Hepatocyte (in vitro differentiated cells): ENCODE results near the gene GRIA2. TPM values are rescaled to one million over a fixed set of nuclear protein-coding genes. Genes with fewer than 3 reads are reported as not detected.

ENCODE experiments used
- DNase-seq: peaks from one replicate; pipeline ENCODE4 v3.0.0-alpha.2; 2016; ENCODE audit warnings: low spot score
- H2AFZ ChIP-seq: fragments of 200-600 bp; sonication (generic); 2 replicates; pipeline ENCODE4 v1.6.0; 2016; ENCODE audit warnings: antibody characterized with exemption, mild to moderate bottlenecking
- H3K27ac ChIP-seq: fragments of 200-600 bp; sonication (generic); 2 replicates; pipeline ENCODE4 v1.5.1; 2016; ENCODE audit warnings: mild to moderate bottlenecking
- H3K27me3 ChIP-seq: fragments of 200-600 bp; sonication (generic); 2 replicates; pipeline ENCODE4 v1.6.1; 2016
- H3K36me3 ChIP-seq: fragments of 200-600 bp; sonication (generic); replicated peaks from 2 replicates; pipeline ENCODE4 v1.5.1; 2016; ENCODE audit warnings: low read depth; ENCODE audit not compliant: insufficient read depth
- H3K4me1 ChIP-seq: fragments of 200-600 bp; sonication (generic); 2 replicates; pipeline ENCODE4 v1.5.1; 2016; ENCODE audit warnings: mild to moderate bottlenecking, moderate library complexity; ENCODE audit not compliant: insufficient read depth
- H3K4me2 ChIP-seq: fragments of 200-600 bp; sonication (generic); 2 replicates; pipeline ENCODE4 v1.6.0; 2016
- H3K4me3 ChIP-seq: fragments of 200-600 bp; sonication (generic); 2 replicates; pipeline ENCODE4 v1.5.1; 2016; ENCODE audit warnings: mild to moderate bottlenecking
- H3K79me2 ChIP-seq: fragments of 200-600 bp; sonication (generic); 2 replicates; pipeline ENCODE4 v1.6.0; 2017; ENCODE audit warnings: mild to moderate bottlenecking
- H3K9me2 ChIP-seq: fragments of 200-600 bp; sonication (generic); replicated peaks from 2 replicates; pipeline ENCODE4 v1.6.0; 2017; ENCODE audit warnings: mild to moderate bottlenecking; ENCODE audit not compliant: insufficient read depth
- H3K9me3 ChIP-seq: fragments of 200-600 bp; sonication (generic); 2 replicates; pipeline ENCODE4 v1.5.1; 2016; ENCODE audit warnings: low read depth, mild to moderate bottlenecking
- H4K20me1 ChIP-seq: fragments of 200-600 bp; sonication (generic); 2 replicates; pipeline ENCODE4 v1.6.0; 2016; ENCODE audit warnings: mild to moderate bottlenecking; ENCODE audit not compliant: insufficient read depth, poor library complexity, severe bottlenecking
- EZH2 ChIP-seq: fragments of 200-600 bp; sonication (generic); IDR thresholded peaks from 2 replicates; pipeline ENCODE4 v1.6.1; 2016; ENCODE audit warnings: antibody characterized with exemption, mild to moderate bottlenecking, borderline replicate concordance
- EZH2phosphoT487 ChIP-seq: fragments of 200-600 bp; sonication (generic); IDR thresholded peaks from one replicate; pipeline ENCODE4 v1.6.1; 2018; ENCODE audit warnings: antibody characterized with exemption, mild to moderate bottlenecking, low read depth, moderate library complexity; ENCODE audit not compliant: unreplicated experiment, severe bottlenecking
- WGBS: methylation state at CpG from one replicate; pipeline ENCODE4 v1.1.6; 2016; ENCODE audit warnings: low lambda C conversion rate; ENCODE audit errors: missing lambda C conversion rate; 5-methylcytosine and 5-hydroxymethylcytosine counted together
- polyA plus RNA-seq: library from polyadenylated mRNA; unstranded; fragments of >200 nt; fragmentation: Nextera tagmentation; extraction: Ambion mirVana; gene quantifications from 2 replicates; pipeline ENCODE4 v1.2.1, GENCODE V29; 2016
- total RNA-seq: library from RNA; depleted of rRNA; stranded (reverse); fragments of >200 nt; gene quantifications from 2 replicates; pipeline ENCODE4 v1.2.3, GENCODE V29; 2014
- TF ChIP-seq, protein P1 (sequence below): fragments of 200-600 bp; sonication (generic); IDR thresholded peaks from 2 replicates; pipeline ENCODE4 v1.5.1; 2016; ENCODE audit warnings: antibody characterized with exemption, mild to moderate bottlenecking; ENCODE audit not compliant: poor library complexity

Gene GRIA2
- total and polyA plus RNA-seq, 2 experiments from 2014 or later, result 1.5 TPM

DNA sequence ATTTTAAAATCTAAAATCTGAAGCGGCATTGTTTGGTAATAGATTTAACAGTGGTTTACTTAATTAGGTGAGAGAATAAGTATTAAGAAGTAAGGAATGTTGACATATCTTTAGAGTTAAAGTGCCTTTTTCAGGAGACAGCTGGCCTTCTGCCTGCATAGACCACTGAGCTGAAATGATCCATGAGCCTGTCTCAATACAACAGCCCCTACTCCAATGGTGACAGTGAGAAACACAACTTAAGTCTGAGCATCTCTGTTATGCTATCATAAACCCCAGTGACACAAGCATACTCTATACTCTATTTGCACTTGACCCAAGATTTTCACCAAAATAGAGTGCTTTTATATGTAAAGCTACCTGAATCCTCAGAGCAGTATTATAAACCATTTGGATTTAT is 137.9 kb downstream of the GRIA2 start:
- Histone ChIP-seq H3K27ac (no peak overlapping the region), H3K27me3 (no peaks in the 10 kb centered on the region), H4K20me1 (no peaks in the 10 kb centered on the region), H3K36me3 (no peaks in the 10 kb centered on the region), H3K4me3 (no peak overlapping the region), H3K9me2 (no peaks in the 10 kb centered on the region), H2AFZ (no peak overlapping the region), H3K79me2 (no peaks in the 10 kb centered on the region), H3K4me1 (no peaks in the 10 kb centered on the region), H3K4me2 (no peak overlapping the region), H3K9me3 (no peaks in the 10 kb centered on the region)
- DNase-seq, result no peak
- WGBS, result 79% methylated on average over 1 of the region's 1 CpG
- TF ChIP-seq, protein P1, sequence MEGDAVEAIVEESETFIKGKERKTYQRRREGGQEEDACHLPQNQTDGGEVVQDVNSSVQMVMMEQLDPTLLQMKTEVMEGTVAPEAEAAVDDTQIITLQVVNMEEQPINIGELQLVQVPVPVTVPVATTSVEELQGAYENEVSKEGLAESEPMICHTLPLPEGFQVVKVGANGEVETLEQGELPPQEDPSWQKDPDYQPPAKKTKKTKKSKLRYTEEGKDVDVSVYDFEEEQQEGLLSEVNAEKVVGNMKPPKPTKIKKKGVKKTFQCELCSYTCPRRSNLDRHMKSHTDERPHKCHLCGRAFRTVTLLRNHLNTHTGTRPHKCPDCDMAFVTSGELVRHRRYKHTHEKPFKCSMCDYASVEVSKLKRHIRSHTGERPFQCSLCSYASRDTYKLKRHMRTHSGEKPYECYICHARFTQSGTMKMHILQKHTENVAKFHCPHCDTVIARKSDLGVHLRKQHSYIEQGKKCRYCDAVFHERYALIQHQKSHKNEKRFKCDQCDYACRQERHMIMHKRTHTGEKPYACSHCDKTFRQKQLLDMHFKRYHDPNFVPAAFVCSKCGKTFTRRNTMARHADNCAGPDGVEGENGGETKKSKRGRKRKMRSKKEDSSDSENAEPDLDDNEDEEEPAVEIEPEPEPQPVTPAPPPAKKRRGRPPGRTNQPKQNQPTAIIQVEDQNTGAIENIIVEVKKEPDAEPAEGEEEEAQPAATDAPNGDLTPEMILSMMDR, result no peak
- TF ChIP-seq EZH2phosphoT487 (no peak), EZH2 (no peak)

DNA sequence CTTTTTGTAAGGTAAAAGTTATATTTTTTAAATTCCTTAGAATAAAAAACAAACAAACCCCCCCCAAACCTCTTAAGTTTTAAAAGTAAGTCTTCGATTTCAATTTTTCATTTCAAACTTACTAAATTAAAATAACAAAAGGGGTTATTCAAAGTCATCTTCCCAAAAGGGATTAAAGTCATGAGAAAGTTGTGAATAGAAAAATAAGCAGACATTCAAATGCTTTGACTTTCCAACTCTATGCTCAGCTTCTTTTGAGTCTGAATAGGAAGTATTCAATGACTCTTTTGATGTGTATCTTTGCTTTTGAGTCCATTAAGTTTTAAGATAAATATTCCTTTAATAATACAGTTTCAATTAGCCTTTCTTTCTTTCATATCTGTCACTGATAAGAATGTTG is 138.3 kb downstream of the GRIA2 start:
- Histone ChIP-seq H3K36me3 (no peaks in the 10 kb centered on the region), H3K27ac (no peak overlapping the region), H3K79me2 (no peaks in the 10 kb centered on the region), H3K4me1 (no peaks in the 10 kb centered on the region), H4K20me1 (no peaks in the 10 kb centered on the region), H3K4me2 (no peak overlapping the region), H3K4me3 (no peak overlapping the region), H3K27me3 (no peaks in the 10 kb centered on the region), H3K9me2 (no peaks in the 10 kb centered on the region), H3K9me3 (no peaks in the 10 kb centered on the region), H2AFZ (no peak overlapping the region)
- no peak for DNase-seq
- 74% methylated on average over 1 of the region's 1 CpG for WGBS
- TF ChIP-seq, protein P1, result no peak
- TF ChIP-seq EZH2 (no peak), EZH2phosphoT487 (no peak)

DNA sequence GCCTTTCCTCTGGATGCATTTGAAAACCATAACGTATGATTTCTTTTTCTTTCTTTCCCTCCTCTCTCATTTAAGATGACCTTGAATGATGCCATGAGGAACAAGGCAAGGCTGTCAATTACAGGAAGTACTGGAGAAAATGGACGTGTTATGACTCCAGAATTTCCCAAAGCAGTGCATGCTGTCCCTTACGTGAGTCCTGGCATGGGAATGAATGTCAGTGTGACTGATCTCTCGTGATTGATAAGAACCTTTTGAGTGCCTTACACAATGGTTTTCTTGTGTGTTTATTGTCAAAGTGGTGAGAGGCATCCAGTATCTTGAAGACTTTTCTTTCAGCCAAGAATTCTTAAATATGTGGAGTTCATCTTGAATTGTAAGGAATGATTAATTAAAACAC is 142.8 kb downstream of the GRIA2 start:
- Histone ChIP-seq H3K4me1 (no peaks in the 10 kb centered on the region), H3K9me3 (no peaks in the 10 kb centered on the region), H4K20me1 (no peaks in the 10 kb centered on the region), H3K4me2 (no peak overlapping the region), H3K27ac (no peak overlapping the region), H3K9me2 (no peaks in the 10 kb centered on the region), H3K4me3 (no peak overlapping the region), H3K79me2 (no peaks in the 10 kb centered on the region), H2AFZ (peak overlapping the region; percentile 1), H3K27me3 (no peaks in the 10 kb centered on the region), H3K36me3 (no peaks in the 10 kb centered on the region)
- 55% methylated on average over 4 of the region's 4 CpGs for WGBS
- TF ChIP-seq EZH2phosphoT487 (no peak), EZH2 (no peak)
- TF ChIP-seq, protein P1, result no peak
- no peak for DNase-seq

DNA sequence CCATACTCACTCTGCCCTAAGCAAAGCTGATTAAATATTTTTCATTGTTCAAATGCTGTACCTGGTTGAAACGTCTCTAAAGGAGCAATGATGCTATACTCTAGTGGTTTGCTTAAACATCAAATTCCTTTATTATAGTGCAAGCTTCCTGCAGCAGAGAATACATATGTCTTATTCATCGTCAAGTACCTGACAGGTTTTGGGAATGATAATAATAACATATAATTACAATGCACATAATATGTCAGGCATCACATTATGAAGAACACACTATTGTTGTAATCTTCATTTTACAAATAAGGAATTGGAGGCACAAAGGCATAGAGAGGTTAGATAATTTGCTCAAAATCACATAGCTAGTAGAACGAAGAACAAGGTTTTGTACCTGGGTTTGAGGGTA is 151.6 kb downstream of the GRIA2 start:
- H3K79me2 ChIP-seq, result no peaks in the 10 kb centered on the region
- no peaks in the 10 kb centered on the region for H3K9me2 ChIP-seq
- no peaks in the 10 kb centered on the region for H3K36me3 ChIP-seq
- DNase-seq, result no peak
- WGBS, result 84% methylated on average over 3 of the region's 3 CpGs
- H3K4me2 ChIP-seq, result no peak overlapping the region
- H2AFZ ChIP-seq, result no peak overlapping the region
- no peaks in the 10 kb centered on the region for H3K4me1 ChIP-seq
- H3K27me3 ChIP-seq, result no peaks in the 10 kb centered on the region
- TF ChIP-seq EZH2, result no peak
- TF ChIP-seq EZH2phosphoT487, result no peak
- TF ChIP-seq, protein P1, result no peak
- no peak overlapping the region for H3K27ac ChIP-seq
- H3K4me3 ChIP-seq, result no peak overlapping the region
- H3K9me3 ChIP-seq, result no peaks in the 10 kb centered on the region
- H4K20me1 ChIP-seq, result no peaks in the 10 kb centered on the region
